ENCODE data around the gene DLG1.

- TF ChIP-seq FOXM1 (IDR thresholded peaks at IDR 0.05; ENCODE audit: borderline replicate concordance, low read depth) (no peak), TEAD4 (IDR thresholded peaks at IDR 0.05) (no peak), TCF12 (IDR thresholded peaks at IDR 0.05; ENCODE audit: low read depth) (no peak)
- TF ChIP-seq, protein P1, sequence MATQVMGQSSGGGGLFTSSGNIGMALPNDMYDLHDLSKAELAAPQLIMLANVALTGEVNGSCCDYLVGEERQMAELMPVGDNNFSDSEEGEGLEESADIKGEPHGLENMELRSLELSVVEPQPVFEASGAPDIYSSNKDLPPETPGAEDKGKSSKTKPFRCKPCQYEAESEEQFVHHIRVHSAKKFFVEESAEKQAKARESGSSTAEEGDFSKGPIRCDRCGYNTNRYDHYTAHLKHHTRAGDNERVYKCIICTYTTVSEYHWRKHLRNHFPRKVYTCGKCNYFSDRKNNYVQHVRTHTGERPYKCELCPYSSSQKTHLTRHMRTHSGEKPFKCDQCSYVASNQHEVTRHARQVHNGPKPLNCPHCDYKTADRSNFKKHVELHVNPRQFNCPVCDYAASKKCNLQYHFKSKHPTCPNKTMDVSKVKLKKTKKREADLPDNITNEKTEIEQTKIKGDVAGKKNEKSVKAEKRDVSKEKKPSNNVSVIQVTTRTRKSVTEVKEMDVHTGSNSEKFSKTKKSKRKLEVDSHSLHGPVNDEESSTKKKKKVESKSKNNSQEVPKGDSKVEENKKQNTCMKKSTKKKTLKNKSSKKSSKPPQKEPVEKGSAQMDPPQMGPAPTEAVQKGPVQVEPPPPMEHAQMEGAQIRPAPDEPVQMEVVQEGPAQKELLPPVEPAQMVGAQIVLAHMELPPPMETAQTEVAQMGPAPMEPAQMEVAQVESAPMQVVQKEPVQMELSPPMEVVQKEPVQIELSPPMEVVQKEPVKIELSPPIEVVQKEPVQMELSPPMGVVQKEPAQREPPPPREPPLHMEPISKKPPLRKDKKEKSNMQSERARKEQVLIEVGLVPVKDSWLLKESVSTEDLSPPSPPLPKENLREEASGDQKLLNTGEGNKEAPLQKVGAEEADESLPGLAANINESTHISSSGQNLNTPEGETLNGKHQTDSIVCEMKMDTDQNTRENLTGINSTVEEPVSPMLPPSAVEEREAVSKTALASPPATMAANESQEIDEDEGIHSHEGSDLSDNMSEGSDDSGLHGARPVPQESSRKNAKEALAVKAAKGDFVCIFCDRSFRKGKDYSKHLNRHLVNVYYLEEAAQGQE (IDR thresholded peaks at IDR 0.05; ENCODE audit: low read depth) = no peak
Measured at GRCh38 chr3:197297002-197297401, 1.4 kb downstream of the DLG1 start.
